Astrocyte of the spinal cord (primary cell): ENCODE results near the gene PLOD3.
"Not testable (repeated sequence)": the region's sequence is repeated elsewhere in the genome, so short reads cannot be mapped to it uniquely, and the experiment has no call there.

Experiments
- DNase-seq: peaks from one replicate; pipeline ENCODE4 v3.0.0; 2011; ENCODE audit warnings: low read depth, low spot score
- H3K4me3 ChIP-seq: 2 replicates; pipeline ENCODE4 v1.5.1; 2011; ENCODE audit warnings: low read depth, mild to moderate bottlenecking, low read length, moderate library complexity
- in situ Hi-C: cut with HindIII; loops from 2 replicates; pipeline ENCODE4 v1.10.0; 2017; ENCODE audit warnings: low sequenced_read_pairs
- TF ChIP-seq, protein P1 (sequence below): IDR thresholded peaks from 2 replicates; pipeline ENCODE4 v1.5.1; 2012; ENCODE audit warnings: low read depth, mild to moderate bottlenecking, low read length, inconsistent platforms

Gene PLOD3

DNA sequence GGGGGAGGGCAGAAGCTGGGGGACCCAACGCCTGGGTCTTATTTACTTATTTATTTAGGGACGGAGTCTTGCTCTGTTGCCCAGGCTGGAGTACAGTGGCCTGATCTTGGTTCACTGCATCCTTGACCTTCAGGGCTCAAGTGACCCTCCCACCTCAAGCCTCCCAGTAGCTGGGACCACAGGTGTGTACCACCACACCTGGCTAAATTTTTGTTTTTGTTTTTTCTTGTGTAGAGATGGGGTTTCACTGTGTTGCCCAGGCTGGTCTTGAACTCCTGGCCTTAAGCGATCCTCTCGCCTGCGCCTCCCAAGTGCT lies 14.8 kb downstream of the PLOD3 start:
- in situ Hi-C loops, result no loop called here
- no peak overlapping the region for H3K4me3 ChIP-seq
- TF ChIP-seq, protein P1, sequence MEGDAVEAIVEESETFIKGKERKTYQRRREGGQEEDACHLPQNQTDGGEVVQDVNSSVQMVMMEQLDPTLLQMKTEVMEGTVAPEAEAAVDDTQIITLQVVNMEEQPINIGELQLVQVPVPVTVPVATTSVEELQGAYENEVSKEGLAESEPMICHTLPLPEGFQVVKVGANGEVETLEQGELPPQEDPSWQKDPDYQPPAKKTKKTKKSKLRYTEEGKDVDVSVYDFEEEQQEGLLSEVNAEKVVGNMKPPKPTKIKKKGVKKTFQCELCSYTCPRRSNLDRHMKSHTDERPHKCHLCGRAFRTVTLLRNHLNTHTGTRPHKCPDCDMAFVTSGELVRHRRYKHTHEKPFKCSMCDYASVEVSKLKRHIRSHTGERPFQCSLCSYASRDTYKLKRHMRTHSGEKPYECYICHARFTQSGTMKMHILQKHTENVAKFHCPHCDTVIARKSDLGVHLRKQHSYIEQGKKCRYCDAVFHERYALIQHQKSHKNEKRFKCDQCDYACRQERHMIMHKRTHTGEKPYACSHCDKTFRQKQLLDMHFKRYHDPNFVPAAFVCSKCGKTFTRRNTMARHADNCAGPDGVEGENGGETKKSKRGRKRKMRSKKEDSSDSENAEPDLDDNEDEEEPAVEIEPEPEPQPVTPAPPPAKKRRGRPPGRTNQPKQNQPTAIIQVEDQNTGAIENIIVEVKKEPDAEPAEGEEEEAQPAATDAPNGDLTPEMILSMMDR, result no peak
- DNase-seq, result no peak

DNA sequence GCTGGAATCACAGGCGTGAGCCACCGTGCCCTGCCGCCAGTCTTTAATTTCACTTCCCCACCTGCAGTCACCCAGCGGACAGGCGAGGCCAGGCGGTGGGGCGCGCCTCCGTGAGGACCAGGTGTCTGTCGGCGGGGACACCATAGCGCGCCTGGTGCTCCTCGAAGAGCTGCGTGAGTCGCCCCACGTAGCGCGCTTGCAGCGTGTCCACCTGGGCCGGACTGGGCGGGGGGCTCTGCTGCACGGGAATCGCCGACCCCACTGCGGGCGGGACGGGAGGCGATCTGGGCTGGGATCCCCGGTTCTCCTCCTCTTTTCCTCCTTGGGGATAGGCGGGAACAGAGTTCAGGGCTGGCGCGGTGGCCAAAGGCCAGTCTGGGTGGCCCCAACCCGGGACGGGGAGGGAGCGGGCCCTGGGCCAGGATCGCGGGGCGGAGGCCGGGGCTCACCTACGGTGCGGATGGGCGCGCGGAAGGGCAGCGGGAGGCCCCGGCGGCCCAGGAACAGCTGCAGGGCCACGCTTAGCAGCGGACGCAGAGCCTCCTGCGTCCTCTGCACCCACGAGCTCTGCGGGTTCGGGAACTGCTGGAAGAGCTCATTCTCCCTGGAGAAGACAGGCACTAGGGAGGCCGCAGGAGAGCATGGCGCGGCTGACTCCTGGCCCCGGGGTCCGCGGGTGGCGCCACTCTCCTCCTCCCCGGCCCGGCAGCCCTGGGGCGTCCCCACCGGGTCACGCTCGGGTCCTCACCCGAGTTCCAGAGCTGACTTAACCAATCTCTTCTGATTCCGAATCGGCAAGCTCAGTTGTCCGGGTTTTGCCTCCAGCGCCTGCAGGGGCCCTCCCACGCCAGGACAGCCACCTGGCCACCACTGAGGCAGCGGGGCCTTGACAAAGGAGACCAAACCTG lies 15.4 kb downstream of the PLOD3 start:
- no peak overlapping the region for H3K4me3 ChIP-seq
- TF ChIP-seq, protein P1, result no peak
- no peak for DNase-seq
- in situ Hi-C loops, result no loop called here

DNA sequence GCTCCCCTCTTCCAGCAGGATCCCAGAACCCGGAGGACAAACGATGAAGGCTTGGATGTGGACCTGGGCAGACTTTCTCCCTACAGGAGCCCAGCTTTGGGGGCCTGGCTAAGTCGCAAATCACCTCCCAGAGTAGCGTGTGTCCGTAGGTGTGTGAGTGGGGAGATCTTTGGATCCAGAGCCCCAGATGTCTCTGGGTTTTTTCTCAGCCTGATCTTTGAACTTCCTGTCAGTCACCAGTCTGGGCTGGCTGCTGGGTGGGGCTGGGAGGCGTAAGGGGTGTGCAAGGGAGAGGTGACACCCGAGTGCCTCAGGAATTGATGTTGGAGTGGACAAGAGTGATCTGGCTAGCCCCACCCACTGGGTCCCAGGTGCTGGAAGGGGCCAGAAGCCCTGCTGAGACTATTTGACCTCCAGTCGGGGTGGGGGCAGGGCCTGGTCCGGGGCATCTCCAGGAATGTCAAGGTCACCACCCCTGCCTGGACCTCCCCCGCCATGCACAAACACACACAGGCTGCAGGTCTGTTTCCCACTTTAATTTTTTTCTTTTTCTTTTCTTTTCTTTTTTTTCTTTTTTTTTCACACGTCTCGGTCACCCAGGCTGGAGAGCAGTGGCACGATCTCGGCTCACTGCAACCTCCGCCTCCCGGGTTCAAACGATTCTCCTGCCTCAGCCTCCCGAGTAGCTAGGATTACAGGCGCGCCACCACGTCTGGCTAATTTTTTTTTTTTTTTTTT lies 16.4 kb downstream of the PLOD3 start, which contains the start of gene MOGAT3:
Gene MOGAT3 (minus strand): TSS at position 175 of the 738 bp plus-strand sequence. CDS start 182 bp downstream, outside the sequence.
- TF ChIP-seq, protein P1, result no peak
- no peak for DNase-seq
- in situ Hi-C loops, result no loop called here
- H3K4me3 ChIP-seq, result no peak within 1 kb of the TSS

DNA sequence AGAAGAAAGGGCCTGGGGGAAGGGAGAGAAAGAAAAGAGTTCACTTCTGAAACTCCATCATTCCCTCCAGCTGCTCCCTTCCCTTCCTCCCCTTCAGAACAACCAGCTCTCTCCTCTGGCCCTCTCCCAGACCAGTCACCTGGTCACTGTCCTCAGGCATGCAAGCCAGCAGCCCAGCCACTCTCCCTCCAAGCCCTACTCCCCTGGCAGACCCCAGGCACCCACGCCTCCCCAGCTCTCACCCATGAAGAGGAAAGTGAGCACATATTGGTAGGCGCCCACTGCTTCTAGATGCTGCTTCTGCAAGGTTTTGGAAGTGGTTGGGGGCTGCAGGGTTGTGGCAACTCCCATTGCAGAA lies 16.9 kb downstream of the PLOD3 start:
- TF ChIP-seq, protein P1, result no peak
- H3K4me3 ChIP-seq, result no peak overlapping the region
- DNase-seq, result no peak
- in situ Hi-C loops, result no loop called here

DNA sequence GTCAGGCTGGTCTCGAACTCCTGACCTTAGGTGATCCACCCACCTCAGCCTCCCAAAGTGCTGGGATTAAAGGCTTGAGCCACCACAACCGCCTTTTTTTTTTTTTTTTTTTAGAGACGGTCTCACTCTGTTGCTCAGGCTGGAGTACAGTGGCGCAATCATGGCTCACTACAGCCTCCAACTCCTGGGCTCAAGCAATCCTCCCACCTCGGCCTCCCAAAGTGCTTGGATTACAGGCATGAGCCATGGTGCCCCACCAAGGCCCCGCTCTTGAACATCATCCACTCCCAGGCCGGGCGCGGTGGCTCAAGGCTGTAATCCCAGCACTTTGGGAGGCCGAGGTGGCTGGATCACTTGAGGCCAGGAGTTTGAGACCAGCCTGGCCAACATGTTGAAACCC lies 17.9 kb downstream of the PLOD3 start:
- H3K4me3 ChIP-seq, in situ Hi-C loops, DNase-seq: not testable (repeated sequence)

DNA sequence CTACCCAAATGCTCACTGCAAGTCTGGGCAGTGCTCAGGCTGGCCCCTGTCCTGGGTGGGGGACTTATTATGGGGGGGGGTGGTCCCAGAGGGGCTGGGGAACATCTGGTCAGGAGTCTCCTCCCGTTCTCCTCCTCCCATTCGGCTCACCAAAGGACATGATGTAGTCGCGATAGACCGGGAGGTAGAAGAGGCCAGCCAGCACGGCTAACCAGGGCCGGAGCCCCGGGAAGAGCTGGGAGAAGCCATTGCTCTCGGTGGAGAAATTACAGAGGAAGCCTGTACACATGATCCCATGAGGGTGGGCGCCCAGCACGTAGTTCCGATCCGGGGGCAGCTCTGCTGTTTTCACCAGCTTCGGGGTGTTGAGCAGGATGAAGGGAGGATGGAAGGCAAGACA lies 18.9 kb downstream of the PLOD3 start:
- in situ Hi-C loops, result no loop called here
- TF ChIP-seq, protein P1, result no peak
- H3K4me3 ChIP-seq, result no peak overlapping the region
- DNase-seq, result no peak

DNA sequence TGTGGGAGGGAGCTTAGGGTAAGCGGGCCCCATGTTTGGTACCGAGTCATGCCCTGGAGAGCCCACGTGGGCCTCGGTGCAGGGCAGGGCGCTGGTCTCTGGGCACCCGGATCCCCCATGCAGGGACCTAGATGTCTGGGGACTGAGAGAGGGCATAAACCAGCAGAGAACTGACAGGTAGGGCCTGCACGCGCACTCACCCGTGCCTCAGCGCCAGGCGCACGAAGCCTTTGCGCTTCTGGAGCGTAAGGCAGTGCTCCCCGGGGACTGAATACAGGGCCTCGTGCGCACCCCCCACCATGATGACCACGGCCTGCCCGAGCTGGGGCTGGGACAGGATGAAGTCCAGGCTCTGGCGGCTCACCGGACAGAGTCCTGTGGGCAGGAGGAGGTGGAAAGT lies 19.4 kb downstream of the PLOD3 start:
- DNase-seq, result no peak
- TF ChIP-seq, protein P1, result no peak
- H3K4me3 ChIP-seq, result no peak overlapping the region
- in situ Hi-C loops, result no loop called here
